ENCODE data around the gene MGAT2. TPM values are rescaled to one million over a fixed set of nuclear protein-coding genes. Genes with fewer than 3 reads are reported as not detected.

MGAT2 gene
- polyA plus RNA-seq, 4 donors: 13.5 to 59.1 (median 26.0) TPM

GRCh38 chr14:49633640-49634546 lies 13.3 kb downstream of the MGAT2 start:
- WGBS, 3 donors: 0% methylated on average over 57 to 101 of the region's 101 CpGs
- H3K9me3 ChIP-seq (ENCODE audit: control insufficient read depth in 2 of 2, insufficient read depth in 1 of 2, low read depth in 1 of 2, low read length in 1 of 2): no peaks in the 10 kb centered on the region
- peak overlapping the region; percentile 80 to 99 (median 96) for H3K27ac ChIP-seq (ENCODE audit: low read depth in 1 of 3, low read length in 2 of 3)
- peaks cover 0 to 13% (median 0%) of the 10 kb centered on the region in 3 donors for H3K4me1 ChIP-seq (ENCODE audit: control insufficient read depth in 3 of 3, insufficient read depth in 2 of 3, low read depth in 1 of 3, low read length in 2 of 3)
- DNase-seq: peak; percentile 94 to 97
- peak overlapping the region; percentile 71 to 95 (median 74) for H3K4me3 ChIP-seq (ENCODE audit: low read depth in 1 of 3, low read length in 3 of 3)
- peaks cover 2 to 20% (median 4%) of the 10 kb centered on the region in 3 donors for H3K36me3 ChIP-seq (ENCODE audit: control insufficient read depth in 3 of 3, insufficient read depth in 2 of 3, low read depth in 1 of 3, low read length in 3 of 3)
- H3K27me3 ChIP-seq (ENCODE audit: control insufficient read depth in 3 of 3, insufficient read depth in 3 of 3, low read length in 3 of 3): no peaks in the 10 kb centered on the region
- no peak for FAIRE-seq

- peak within 1 kb of the TSS; percentile 71 to 95 (median 74) for H3K4me3 ChIP-seq (ENCODE audit: low read depth in 1 of 3, low read length in 3 of 3)
- H3K9me3 ChIP-seq (ENCODE audit: control insufficient read depth in 2 of 2, insufficient read depth in 1 of 2, low read depth in 1 of 2, low read length in 1 of 2): no peaks in the 10 kb centered on the region
- peak within 1 kb of the TSS; percentile 80 to 99 (median 96) for H3K27ac ChIP-seq (ENCODE audit: low read depth in 1 of 3, low read length in 2 of 3)
- H3K36me3 ChIP-seq (ENCODE audit: control insufficient read depth in 3 of 3, insufficient read depth in 2 of 3, low read depth in 1 of 3, low read length in 3 of 3): peaks cover 2 to 19% (median 4%) of the 10 kb centered on the region in 3 donors
- peaks cover 0 to 13% (median under 1%) of the 10 kb centered on the region in 3 donors for H3K4me1 ChIP-seq (ENCODE audit: control insufficient read depth in 3 of 3, insufficient read depth in 2 of 3, low read depth in 1 of 3, low read length in 2 of 3)
- DNase-seq: peak; percentile 67 to 91
- H3K27me3 ChIP-seq (ENCODE audit: control insufficient read depth in 3 of 3, insufficient read depth in 3 of 3, low read length in 3 of 3): no peaks in the 10 kb centered on the region
- no peak for FAIRE-seq
- WGBS, 3 donors: 0 to 1% (median 0%) methylated on average over 72 to 80 of the region's 80 CpGs
Measured at GRCh38 chr14:49634547-49635334, 14.1 kb downstream of the MGAT2 start, which contains the start of gene DNAAF2. Gene DNAAF2 (minus strand): TSS chr14:49635244. CDS start chr14:49635149, 95 bp downstream.

- WGBS, 3 donors: 92 to 96% (median 96%) methylated on average over 1 of the region's 1 CpG
- DNase-seq (no peak), FAIRE-seq (no peak)
- H3K4me3 ChIP-seq (ENCODE audit: low read depth in 1 of 3, low read length in 3 of 3): no peak overlapping the region
- H3K9me3 ChIP-seq (ENCODE audit: control insufficient read depth in 2 of 2, insufficient read depth in 1 of 2, low read depth in 1 of 2, low read length in 1 of 2): no peaks in the 10 kb centered on the region
- peaks cover 2 to 21% (median 4%) of the 10 kb centered on the region in 3 donors for H3K36me3 ChIP-seq (ENCODE audit: control insufficient read depth in 3 of 3, insufficient read depth in 2 of 3, low read depth in 1 of 3, low read length in 3 of 3)
- H3K27me3 ChIP-seq (ENCODE audit: control insufficient read depth in 3 of 3, insufficient read depth in 3 of 3, low read length in 3 of 3): no peaks in the 10 kb centered on the region
- H3K27ac ChIP-seq (ENCODE audit: low read depth in 1 of 3, low read length in 2 of 3): no peak overlapping the region
- H3K4me1 ChIP-seq (ENCODE audit: control insufficient read depth in 3 of 3, insufficient read depth in 2 of 3, low read depth in 1 of 3, low read length in 2 of 3): peaks cover 0 to 27% (median 6%) of the 10 kb centered on the region in 3 donors
Measured at GRCh38 chr14:49636866-49637265, 16.3 kb downstream of the MGAT2 start.

GRCh38 chr14:49637534-49638078 lies 17.0 kb downstream of the MGAT2 start:
- Histone ChIP-seq H3K4me3 (ENCODE audit: low read depth in 1 of 3, low read length in 3 of 3) (no peak overlapping the region), H3K27ac (ENCODE audit: low read depth in 1 of 3, low read length in 2 of 3) (no peak overlapping the region), H3K36me3 (ENCODE audit: control insufficient read depth in 3 of 3, insufficient read depth in 2 of 3, low read depth in 1 of 3, low read length in 3 of 3) (peaks cover 2 to 21% (median 4%) of the 10 kb centered on the region in 3 donors), H3K4me1 (ENCODE audit: control insufficient read depth in 3 of 3, insufficient read depth in 2 of 3, low read depth in 1 of 3, low read length in 2 of 3) (peaks cover 0 to 35% (median 6%) of the 10 kb centered on the region in 3 donors), H3K9me3 (ENCODE audit: control insufficient read depth in 2 of 2, insufficient read depth in 1 of 2, low read depth in 1 of 2, low read length in 1 of 2) (no peaks in the 10 kb centered on the region), H3K27me3 (ENCODE audit: control insufficient read depth in 3 of 3, insufficient read depth in 3 of 3, low read length in 3 of 3) (no peaks in the 10 kb centered on the region)
- no peak for DNase-seq
- FAIRE-seq: no peak
- 83 to 95% (median 92%) methylated on average over 3 of the region's 3 CpGs for WGBS, 3 donors

- WGBS, 3 donors: 38 to 82% (median 51%) methylated on average over 7 of the region's 7 CpGs
- H3K4me3 ChIP-seq (ENCODE audit: low read depth in 1 of 3, low read length in 3 of 3): no peak overlapping the region
- H3K4me1 ChIP-seq (ENCODE audit: control insufficient read depth in 3 of 3, insufficient read depth in 2 of 3, low read depth in 1 of 3, low read length in 2 of 3): peaks cover 0 to 35% (median 6%) of the 10 kb centered on the region in 3 donors
- no peak for FAIRE-seq
- H3K9me3 ChIP-seq (ENCODE audit: control insufficient read depth in 2 of 2, insufficient read depth in 1 of 2, low read depth in 1 of 2, low read length in 1 of 2): no peaks in the 10 kb centered on the region
- H3K27ac ChIP-seq (ENCODE audit: low read depth in 1 of 3, low read length in 2 of 3): peak overlapping the region; percentile 64 to 80 (median 73)
- DNase-seq: peak; percentile 46 to 94
- no peaks in the 10 kb centered on the region for H3K27me3 ChIP-seq (ENCODE audit: control insufficient read depth in 3 of 3, insufficient read depth in 3 of 3, low read length in 3 of 3)
- peaks cover 2 to 28% (median 6%) of the 10 kb centered on the region in 3 donors for H3K36me3 ChIP-seq (ENCODE audit: control insufficient read depth in 3 of 3, insufficient read depth in 2 of 3, low read depth in 1 of 3, low read length in 3 of 3)
Measured at GRCh38 chr14:49640540-49641417, 20.2 kb downstream of the MGAT2 start.

- Histone ChIP-seq H3K4me1 (ENCODE audit: control insufficient read depth in 3 of 3, insufficient read depth in 2 of 3, low read depth in 1 of 3, low read length in 2 of 3) (peaks cover 0 to 26% (median 6%) of the 10 kb centered on the region in 3 donors), H3K9me3 (ENCODE audit: control insufficient read depth in 2 of 2, insufficient read depth in 1 of 2, low read depth in 1 of 2, low read length in 1 of 2) (no peaks in the 10 kb centered on the region), H3K4me3 (ENCODE audit: low read depth in 1 of 3, low read length in 3 of 3) (no peak overlapping the region), H3K27ac (ENCODE audit: low read depth in 1 of 3, low read length in 2 of 3) (peak overlapping the region; percentile 64 to 73 (median 68)), H3K36me3 (ENCODE audit: control insufficient read depth in 3 of 3, insufficient read depth in 2 of 3, low read depth in 1 of 3, low read length in 3 of 3) (peaks cover 2 to 27% (median 6%) of the 10 kb centered on the region in 3 donors), H3K27me3 (ENCODE audit: control insufficient read depth in 3 of 3, insufficient read depth in 3 of 3, low read length in 3 of 3) (no peaks in the 10 kb centered on the region)
- peak; percentile 89 to 98 for DNase-seq
- peak; percentile 51 for FAIRE-seq
- 15 to 51% (median 35%) methylated on average over 8 of the region's 8 CpGs for WGBS, 3 donors
Measured at GRCh38 chr14:49641697-49642129, 21.1 kb downstream of the MGAT2 start.

GRCh38 chr14:49642163-49642562 lies 21.6 kb downstream of the MGAT2 start:
- Histone ChIP-seq H3K4me1 (ENCODE audit: control insufficient read depth in 3 of 3, insufficient read depth in 2 of 3, low read depth in 1 of 3, low read length in 2 of 3) (peaks cover 0 to 21% (median 6%) of the 10 kb centered on the region in 3 donors), H3K9me3 (ENCODE audit: control insufficient read depth in 2 of 2, insufficient read depth in 1 of 2, low read depth in 1 of 2, low read length in 1 of 2) (no peaks in the 10 kb centered on the region), H3K27ac (ENCODE audit: low read depth in 1 of 3, low read length in 2 of 3) (peak overlapping the region; percentile 64 to 73 (median 68)), H3K36me3 (ENCODE audit: control insufficient read depth in 3 of 3, insufficient read depth in 2 of 3, low read depth in 1 of 3, low read length in 3 of 3) (peaks cover 2 to 28% (median 6%) of the 10 kb centered on the region in 3 donors), H3K27me3 (ENCODE audit: control insufficient read depth in 3 of 3, insufficient read depth in 3 of 3, low read length in 3 of 3) (no peaks in the 10 kb centered on the region), H3K4me3 (ENCODE audit: low read depth in 1 of 3, low read length in 3 of 3) (no peak overlapping the region)
- no peak for FAIRE-seq
- no peak for DNase-seq
